HG03196 (cell line): Measurements from ENCODE around the gene PLPP3.

ENCODE experiments used
- ATAC-seq: cut with Tn5 transposase; IDR thresholded peaks from one replicate; pipeline ENCODE4 v1.9.1; 2021; ENCODE audit not compliant: unreplicated experiment

Gene PLPP3

GRCh38 chr1:56576880-56577405, 2.4 kb downstream of the PLPP3 start:
- no peak for ATAC-seq

GRCh38 chr1:56575865-56576264, 3.5 kb downstream of the PLPP3 start:
- ATAC-seq: no peak

GRCh38 chr1:56574794-56575193, 4.6 kb downstream of the PLPP3 start:
- no peak for ATAC-seq

GRCh38 chr1:56573311-56573710, 6.1 kb downstream of the PLPP3 start:
- ATAC-seq: no peak

- no peak for ATAC-seq
Measured at GRCh38 chr1:56572334-56573050, 6.9 kb downstream of the PLPP3 start.

- no peak for ATAC-seq
Measured at GRCh38 chr1:56571448-56571847, 7.9 kb downstream of the PLPP3 start.

- ATAC-seq: no peak
Measured at GRCh38 chr1:56570924-56571372, 8.4 kb downstream of the PLPP3 start.

GRCh38 chr1:56569661-56570060, 9.7 kb downstream of the PLPP3 start:
- no peak for ATAC-seq

GRCh38 chr1:56566994-56567393, 12.4 kb downstream of the PLPP3 start:
- no peak for ATAC-seq

- ATAC-seq: no peak
Measured at GRCh38 chr1:56566061-56566744, 13.2 kb downstream of the PLPP3 start.

- ATAC-seq: no peak
Measured at GRCh38 chr1:56564615-56565014, 14.7 kb downstream of the PLPP3 start.

- ATAC-seq: no peak
Measured at GRCh38 chr1:56563568-56563967, 15.8 kb downstream of the PLPP3 start.

- no peak for ATAC-seq
Measured at GRCh38 chr1:56562891-56563452, 16.4 kb downstream of the PLPP3 start.

GRCh38 chr1:56561227-56562019, 17.9 kb downstream of the PLPP3 start:
- no peak for ATAC-seq

GRCh38 chr1:56557746-56558145, 21.6 kb downstream of the PLPP3 start:
- ATAC-seq: no peak

GRCh38 chr1:56555448-56555847, 23.9 kb downstream of the PLPP3 start:
- no peak for ATAC-seq

- no peak for ATAC-seq
Measured at GRCh38 chr1:56553046-56553445, 26.3 kb downstream of the PLPP3 start.

- no peak for ATAC-seq
Measured at GRCh38 chr1:56552349-56552748, 27.0 kb downstream of the PLPP3 start.

GRCh38 chr1:56551691-56552090, 27.7 kb downstream of the PLPP3 start:
- no peak for ATAC-seq

- no peak for ATAC-seq
Measured at GRCh38 chr1:56550859-56551188, 28.5 kb downstream of the PLPP3 start.

GRCh38 chr1:56550138-56550858, 29.1 kb downstream of the PLPP3 start:
- no peak for ATAC-seq
